ENCODE data around the gene TEAD2.
"Not testable (repeated sequence)": the region's sequence is repeated elsewhere in the genome, so short reads cannot be mapped to it uniquely, and the experiment has no call there.

Gene TEAD2

DNA sequence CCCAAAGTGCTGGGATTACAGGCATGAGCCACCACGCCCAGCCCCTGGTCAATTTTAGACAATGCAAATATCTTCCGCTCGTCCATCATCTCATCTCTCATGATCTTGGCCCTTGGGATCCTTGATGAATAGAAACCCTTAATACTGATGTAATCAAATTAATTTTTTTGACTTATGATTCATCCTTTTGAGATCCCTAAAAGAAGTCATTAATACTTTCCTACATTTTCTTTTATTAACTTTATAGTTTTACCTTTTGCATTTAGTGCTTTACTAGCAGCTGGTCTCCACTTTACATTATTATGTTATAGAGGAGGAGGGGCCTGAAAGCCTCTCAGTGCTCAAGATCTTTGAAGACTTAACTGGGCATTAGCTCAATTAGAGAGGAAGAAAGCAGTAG is 18.2 kb upstream of the TEAD2 start:
- no peak for TF ChIP-seq EZH2 (IDR thresholded peaks at IDR 0.05; ENCODE audit: borderline replicate concordance, low read depth, low read length, severe bottlenecking)
- TF ChIP-seq, protein P1, sequence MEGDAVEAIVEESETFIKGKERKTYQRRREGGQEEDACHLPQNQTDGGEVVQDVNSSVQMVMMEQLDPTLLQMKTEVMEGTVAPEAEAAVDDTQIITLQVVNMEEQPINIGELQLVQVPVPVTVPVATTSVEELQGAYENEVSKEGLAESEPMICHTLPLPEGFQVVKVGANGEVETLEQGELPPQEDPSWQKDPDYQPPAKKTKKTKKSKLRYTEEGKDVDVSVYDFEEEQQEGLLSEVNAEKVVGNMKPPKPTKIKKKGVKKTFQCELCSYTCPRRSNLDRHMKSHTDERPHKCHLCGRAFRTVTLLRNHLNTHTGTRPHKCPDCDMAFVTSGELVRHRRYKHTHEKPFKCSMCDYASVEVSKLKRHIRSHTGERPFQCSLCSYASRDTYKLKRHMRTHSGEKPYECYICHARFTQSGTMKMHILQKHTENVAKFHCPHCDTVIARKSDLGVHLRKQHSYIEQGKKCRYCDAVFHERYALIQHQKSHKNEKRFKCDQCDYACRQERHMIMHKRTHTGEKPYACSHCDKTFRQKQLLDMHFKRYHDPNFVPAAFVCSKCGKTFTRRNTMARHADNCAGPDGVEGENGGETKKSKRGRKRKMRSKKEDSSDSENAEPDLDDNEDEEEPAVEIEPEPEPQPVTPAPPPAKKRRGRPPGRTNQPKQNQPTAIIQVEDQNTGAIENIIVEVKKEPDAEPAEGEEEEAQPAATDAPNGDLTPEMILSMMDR (IDR thresholded peaks at IDR 0.05; ENCODE audit: borderline replicate concordance, extremely low read depth, low read length, poor library complexity, severe bottlenecking) = no peak
- Histone ChIP-seq H3K36me3 (ENCODE audit: insufficient read depth, low read length) (no peaks in the 10 kb centered on the region), H2AFZ (ENCODE audit: low read depth, low read length) (no peak overlapping the region), H3K9me3 (ENCODE audit: insufficient read depth, low read length, severe bottlenecking) (no peaks in the 10 kb centered on the region), H3K4me1 (ENCODE audit: insufficient read depth, low read length) (no peaks in the 10 kb centered on the region), H3K27me3 (ENCODE audit: insufficient read depth, low read length, poor library complexity) (no peaks in the 10 kb centered on the region), H3K4me2 (ENCODE audit: insufficient read depth, low read length) (no peak overlapping the region), H3K9ac (ENCODE audit: low read depth, low read length) (no peak overlapping the region), H3K4me3 (ENCODE audit: low read depth in 1 of 2, low read length in 2 of 2) (no peak overlapping the region), H3K27ac (ENCODE audit: low read length) (no peak overlapping the region), H4K20me1 (ENCODE audit: insufficient read depth, low read length) (no peaks in the 10 kb centered on the region), H3K79me2 (ENCODE audit: insufficient read depth, low read length) (no peaks in the 10 kb centered on the region)
- ATAC-seq (ENCODE audit: insufficient read depth, low read depth) = no peak
- DNase-seq = no peak

DNA sequence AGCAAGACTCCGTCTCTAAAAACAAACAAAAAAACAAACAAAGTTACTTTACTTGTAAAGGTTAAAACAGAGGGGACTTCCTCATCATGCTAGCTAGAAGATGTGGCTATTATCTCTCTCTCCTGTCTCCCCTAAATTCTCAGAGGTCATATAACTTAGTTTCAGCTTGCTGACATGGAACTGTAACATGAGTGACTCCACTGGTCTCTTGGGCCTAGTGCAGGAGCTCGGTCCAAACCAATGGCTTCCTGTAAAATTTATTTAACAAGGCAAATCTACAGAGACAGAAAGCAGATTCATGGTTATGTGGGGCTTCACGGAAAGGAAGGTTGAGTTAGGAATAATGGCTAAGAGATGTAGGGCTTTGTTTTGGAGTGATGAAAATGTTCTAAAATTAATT is 16.3 kb upstream of the TEAD2 start:
- no peak overlapping the region for H3K9ac ChIP-seq (ENCODE audit: low read depth, low read length)
- H3K36me3 ChIP-seq (ENCODE audit: insufficient read depth, low read length) = no peaks in the 10 kb centered on the region
- no peak overlapping the region for H2AFZ ChIP-seq (ENCODE audit: low read depth, low read length)
- TF ChIP-seq, protein P1 (IDR thresholded peaks at IDR 0.05; ENCODE audit: borderline replicate concordance, extremely low read depth, low read length, poor library complexity, severe bottlenecking) = no peak
- no peak for TF ChIP-seq EZH2 (IDR thresholded peaks at IDR 0.05; ENCODE audit: borderline replicate concordance, low read depth, low read length, severe bottlenecking)
- H3K9me3 ChIP-seq (ENCODE audit: insufficient read depth, low read length, severe bottlenecking) = no peaks in the 10 kb centered on the region
- H3K79me2 ChIP-seq (ENCODE audit: insufficient read depth, low read length) = no peaks in the 10 kb centered on the region
- H3K27ac ChIP-seq (ENCODE audit: low read length) = no peak overlapping the region
- no peak for DNase-seq
- no peaks in the 10 kb centered on the region for H3K27me3 ChIP-seq (ENCODE audit: insufficient read depth, low read length, poor library complexity)
- H3K4me1 ChIP-seq (ENCODE audit: insufficient read depth, low read length) = no peaks in the 10 kb centered on the region
- no peak for ATAC-seq (ENCODE audit: insufficient read depth, low read depth)
- no peak overlapping the region for H3K4me3 ChIP-seq (ENCODE audit: low read depth in 1 of 2, low read length in 2 of 2)
- H3K4me2 ChIP-seq (ENCODE audit: insufficient read depth, low read length) = no peak overlapping the region
- H4K20me1 ChIP-seq (ENCODE audit: insufficient read depth, low read length) = no peaks in the 10 kb centered on the region

DNA sequence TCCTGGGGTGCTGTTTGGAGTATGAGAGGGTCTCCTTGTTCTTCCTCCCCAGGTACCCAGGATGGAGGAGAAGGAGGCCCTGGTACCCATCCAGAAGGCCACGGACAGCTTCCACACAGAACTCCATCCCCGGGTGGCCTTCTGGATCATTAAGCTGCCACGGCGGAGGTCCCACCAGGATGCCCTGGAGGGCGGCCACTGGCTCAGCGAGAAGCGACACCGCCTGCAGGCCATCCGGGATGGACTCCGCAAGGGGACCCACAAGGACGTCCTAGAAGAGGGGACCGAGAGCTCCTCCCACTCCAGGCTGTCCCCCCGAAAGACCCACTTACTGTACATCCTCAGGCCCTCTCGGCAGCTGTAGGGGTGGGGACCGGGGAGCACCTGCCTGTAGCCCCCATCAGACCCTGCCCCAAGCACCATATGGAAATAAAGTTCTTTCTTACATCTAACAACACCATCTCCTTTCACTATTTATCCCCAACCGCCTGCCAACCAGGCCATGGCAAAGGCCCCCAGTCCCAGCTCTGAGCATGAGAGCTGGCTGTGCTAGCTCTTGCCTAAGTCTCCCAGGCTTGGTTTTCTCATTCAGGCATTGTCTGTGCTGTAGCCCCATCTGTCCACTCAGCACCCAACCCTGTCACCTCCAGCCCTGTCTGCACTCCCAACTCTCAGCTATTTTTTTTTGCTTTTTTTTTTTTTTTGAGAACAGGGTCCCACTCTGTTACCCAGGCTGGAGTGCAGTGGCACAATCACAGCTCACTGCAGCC is 12.6 kb upstream of the TEAD2 start:
- H2AFZ ChIP-seq (ENCODE audit: low read depth, low read length) = no peak overlapping the region
- no peaks in the 10 kb centered on the region for H3K36me3 ChIP-seq (ENCODE audit: insufficient read depth, low read length)
- H3K27me3 ChIP-seq (ENCODE audit: insufficient read depth, low read length, poor library complexity) = no peaks in the 10 kb centered on the region
- no peak for ATAC-seq (ENCODE audit: insufficient read depth, low read depth)
- no peaks in the 10 kb centered on the region for H3K4me1 ChIP-seq (ENCODE audit: insufficient read depth, low read length)
- H3K27ac ChIP-seq (ENCODE audit: low read length) = no peak overlapping the region
- no peak for DNase-seq
- no peak overlapping the region for H3K4me3 ChIP-seq (ENCODE audit: low read depth in 1 of 2, low read length in 2 of 2)
- no peaks in the 10 kb centered on the region for H3K79me2 ChIP-seq (ENCODE audit: insufficient read depth, low read length)
- H3K4me2 ChIP-seq (ENCODE audit: insufficient read depth, low read length) = no peak overlapping the region
- no peaks in the 10 kb centered on the region for H4K20me1 ChIP-seq (ENCODE audit: insufficient read depth, low read length)
- TF ChIP-seq, protein P1 (IDR thresholded peaks at IDR 0.05; ENCODE audit: borderline replicate concordance, extremely low read depth, low read length, poor library complexity, severe bottlenecking) = no peak
- no peak for TF ChIP-seq EZH2 (IDR thresholded peaks at IDR 0.05; ENCODE audit: borderline replicate concordance, low read depth, low read length, severe bottlenecking)
- H3K9me3 ChIP-seq (ENCODE audit: insufficient read depth, low read length, severe bottlenecking) = peaks cover under 1% of the 10 kb centered on the region
- no peak overlapping the region for H3K9ac ChIP-seq (ENCODE audit: low read depth, low read length)

DNA sequence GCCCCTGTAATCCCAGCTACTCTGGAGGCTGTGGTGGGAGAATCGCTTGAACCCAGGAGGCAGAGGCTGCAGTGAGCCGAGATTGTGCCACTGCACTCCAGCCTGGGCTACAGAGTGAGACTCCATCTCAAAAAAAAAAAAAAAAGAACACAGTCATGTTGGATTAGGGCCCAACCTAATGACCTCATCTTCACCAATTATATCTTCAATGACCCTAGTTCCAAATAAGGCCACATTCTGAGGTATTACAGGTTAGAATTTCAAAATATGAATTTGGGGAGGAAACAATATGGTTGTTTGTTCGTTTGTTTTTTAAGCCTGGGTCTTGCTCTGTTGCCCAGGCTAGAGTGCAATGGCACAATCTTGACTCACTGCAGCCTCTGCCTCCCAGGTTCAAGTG is 11.0 kb upstream of the TEAD2 start:
- not testable (repeated sequence) for H3K4me1 ChIP-seq (ENCODE audit: insufficient read depth, low read length); ATAC-seq (ENCODE audit: insufficient read depth, low read depth); H3K4me2 ChIP-seq (ENCODE audit: insufficient read depth, low read length); H4K20me1 ChIP-seq (ENCODE audit: insufficient read depth, low read length); H3K27ac ChIP-seq (ENCODE audit: low read length); H3K36me3 ChIP-seq (ENCODE audit: insufficient read depth, low read length); H3K27me3 ChIP-seq (ENCODE audit: insufficient read depth, low read length, poor library complexity); DNase-seq; H3K9ac ChIP-seq (ENCODE audit: low read depth, low read length); H3K79me2 ChIP-seq (ENCODE audit: insufficient read depth, low read length); H2AFZ ChIP-seq (ENCODE audit: low read depth, low read length); H3K4me3 ChIP-seq (ENCODE audit: low read depth in 1 of 2, low read length in 2 of 2)
- peaks cover 12% of the 10 kb centered on the region for H3K9me3 ChIP-seq (ENCODE audit: insufficient read depth, low read length, severe bottlenecking)

All from DND-41 (cell line).